ENCODE results near the gene RFXAP. TPM values are rescaled to one million over a fixed set of nuclear protein-coding genes. Genes with fewer than 3 reads are reported as not detected.

The RFXAP gene
- total RNA-seq, 1 donor from 2014 or later = 0.64 TPM

DNA sequence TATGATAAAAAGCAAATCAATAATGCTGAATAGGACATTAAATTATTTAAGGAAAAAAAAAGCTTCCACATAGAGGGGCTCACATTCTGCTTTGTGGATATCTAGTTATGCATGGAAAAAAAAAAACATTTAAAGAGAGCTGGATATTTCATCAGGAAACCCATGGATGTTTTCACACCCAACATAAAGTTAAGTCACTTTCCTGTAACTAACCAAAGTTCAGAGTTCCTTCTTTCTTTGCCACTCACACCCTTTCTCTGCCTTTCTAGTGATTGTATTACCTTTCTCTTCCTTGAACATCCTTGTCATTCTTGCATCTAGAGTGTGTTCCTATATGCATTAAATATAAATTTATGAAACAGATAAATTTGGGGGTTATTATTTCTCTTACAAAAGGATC, 47.2 kb downstream of the RFXAP start:
- DNase-seq (ENCODE audit: low read depth in 2 of 2) = no peak

DNA sequence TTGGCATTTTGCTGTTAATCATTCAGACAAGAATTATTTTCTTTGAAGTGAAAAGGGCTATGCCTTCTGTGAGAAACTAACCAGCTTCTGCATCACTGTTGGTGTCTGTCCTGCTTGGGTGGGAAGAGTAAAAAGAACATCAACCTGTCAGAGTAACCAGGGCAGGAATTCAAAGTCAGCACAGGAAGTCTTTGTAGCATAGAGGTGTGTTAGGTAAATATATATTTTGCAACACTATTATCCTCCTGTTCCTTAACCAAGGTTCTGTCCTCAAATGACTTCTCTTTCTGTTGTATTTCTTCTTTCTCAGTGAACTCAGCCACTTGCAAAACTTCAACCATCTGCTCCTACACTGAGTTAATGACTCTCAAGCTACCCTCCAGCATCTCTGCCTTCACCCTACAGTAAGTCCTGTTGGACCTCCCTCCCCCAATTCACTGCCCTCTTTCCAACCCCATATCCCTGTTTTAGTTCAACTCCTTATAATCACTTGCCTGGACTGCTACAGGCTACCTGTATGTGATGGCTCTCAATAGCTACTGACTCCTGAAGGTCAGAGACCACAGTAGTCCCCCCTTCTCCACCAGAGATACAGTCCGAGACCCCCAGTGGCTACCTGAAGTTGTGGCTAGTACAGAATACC, 51.1 kb downstream of the RFXAP start:
- no peak for DNase-seq (ENCODE audit: low read depth in 2 of 2)

DNA sequence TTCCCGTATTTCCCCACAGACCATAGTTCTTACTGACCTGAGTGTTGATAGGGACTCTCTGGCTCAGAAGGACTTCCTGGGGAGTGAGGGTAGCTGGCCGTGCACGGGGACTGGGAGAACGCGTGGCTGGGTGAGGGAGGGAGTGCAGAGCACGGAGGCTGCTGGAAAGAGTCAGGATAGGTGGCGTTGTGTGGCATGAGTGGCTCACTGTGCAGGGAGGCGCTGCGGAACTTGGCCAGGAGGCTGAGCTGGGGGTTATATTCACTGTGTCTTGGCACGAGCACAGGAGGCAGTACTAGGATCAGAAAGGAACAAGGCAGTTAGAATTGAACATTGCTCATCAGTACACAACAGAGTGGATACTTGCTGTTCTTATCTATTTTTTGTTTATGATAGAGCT, 53.6 kb downstream of the RFXAP start:
- peak in 1 of 2 donors; percentile 39 for DNase-seq (ENCODE audit: low read depth in 2 of 2)

DNA sequence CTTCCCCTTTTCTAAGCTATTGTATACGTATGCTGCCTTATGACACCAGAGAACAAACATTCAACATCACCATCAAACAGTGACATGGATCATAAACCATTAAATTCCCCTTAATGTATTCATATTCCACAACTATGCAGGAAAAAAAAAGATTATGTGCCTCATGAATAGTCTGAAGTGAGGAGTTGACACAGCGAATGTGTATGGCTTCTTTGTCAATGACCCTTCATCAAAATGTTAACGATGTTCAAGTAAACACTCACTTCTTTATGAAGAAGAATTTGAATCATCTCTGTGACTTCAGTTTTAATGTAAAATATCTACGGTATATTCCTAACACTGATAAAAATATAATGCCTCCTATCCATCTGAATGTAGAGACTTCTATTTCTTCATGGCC, 56.4 kb downstream of the RFXAP start:
- no peak for DNase-seq (ENCODE audit: low read depth in 2 of 2)

DNA sequence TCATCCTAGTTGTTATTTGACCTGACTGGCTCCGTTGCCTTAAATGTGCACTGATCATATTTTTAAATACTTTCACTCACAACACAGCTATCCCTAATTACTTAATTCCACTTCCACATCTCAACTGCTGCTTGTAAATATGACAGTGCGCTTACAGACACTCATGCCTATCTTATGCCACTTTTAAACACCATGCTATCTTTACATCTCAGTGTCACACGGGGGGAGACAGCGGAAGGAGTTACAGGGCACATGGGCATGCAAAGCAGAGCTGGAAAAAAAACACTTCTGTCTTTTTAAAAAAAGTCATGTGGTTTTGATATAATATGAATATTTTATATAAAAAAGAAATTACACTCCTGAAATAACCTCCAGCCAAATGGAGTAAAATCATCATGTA, 56.9 kb downstream of the RFXAP start:
- DNase-seq (ENCODE audit: low read depth in 2 of 2) = no peak

Other genes starting within 250 kb of the RFXAP start
- under 0.01 TPM in 1 of 2 replicates, not detected in the other for gene SERTM1, start 145.2 kb upstream of the RFXAP start, total RNA-seq
- 14.5 and 19.2 TPM in 2 replicates for gene SMAD9, start 101.0 kb downstream of the RFXAP start, total RNA-seq
- 29.8 and 34.4 TPM in 2 replicates for gene ALG5, start 180.1 kb downstream of the RFXAP start, total RNA-seq
- 20.5 and 30.6 TPM in 2 replicates for gene EXOSC8, start 181.6 kb downstream of the RFXAP start, total RNA-seq
- gene SUPT20H, start 240.5 kb downstream of the RFXAP start, total RNA-seq = 26.7 and 33.3 TPM in 2 replicates

Data from dermis microvascular lymphatic vessel endothelial cell (primary cell).